ENCODE measurements around the gene C11orf24.

C11orf24 gene

DNA sequence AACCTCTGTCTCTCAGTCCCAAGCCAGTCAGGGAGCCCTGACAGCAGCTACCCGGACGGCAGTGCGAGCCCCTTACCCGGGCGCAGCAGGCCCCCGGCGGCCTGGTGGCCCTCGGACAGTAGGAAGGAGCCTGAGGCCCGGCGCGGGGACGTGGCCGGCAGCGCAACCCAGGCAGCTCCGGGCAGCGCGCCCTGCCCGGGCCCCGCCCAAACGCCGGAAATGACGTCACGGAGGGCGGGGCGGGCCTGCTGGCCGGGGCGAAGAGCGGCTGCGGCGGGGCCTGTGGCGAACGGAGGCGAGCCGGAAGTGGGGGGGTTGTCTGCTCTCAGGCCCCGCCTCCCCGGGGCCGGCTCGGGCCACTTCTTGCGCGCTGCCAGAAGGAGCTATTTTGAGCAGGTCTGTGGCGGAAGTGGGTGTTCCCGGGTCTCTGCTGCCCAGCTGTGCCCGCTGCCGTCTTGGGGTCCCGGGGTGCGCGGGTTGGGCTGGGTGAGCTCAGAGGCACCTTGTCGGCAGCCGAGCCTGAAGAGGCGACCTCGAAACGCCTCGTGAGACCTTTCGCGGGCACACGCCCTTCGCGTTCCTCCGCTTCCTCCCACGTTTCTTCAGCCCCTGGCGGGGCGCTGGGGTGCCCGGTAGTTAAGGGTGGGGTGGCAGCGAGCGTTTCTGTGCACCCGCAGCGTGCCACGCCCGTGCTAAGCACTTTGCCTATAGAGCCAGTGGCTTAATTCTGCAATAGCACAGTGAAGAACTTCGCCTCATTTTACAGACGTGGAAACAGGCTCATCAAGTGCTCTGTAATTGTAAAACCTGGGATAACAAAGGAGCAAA is at the start of gene C11orf24:
Gene C11orf24 (minus strand): TSS at position 193 of the 828 bp plus-strand sequence. CDS start 8,206 bp downstream, outside the sequence.
- peak within 1 kb of the TSS; percentile 81 to 93 (median 88) for H3K9ac ChIP-seq (ENCODE audit: low read length in 5 of 5)
- H3K27me3 ChIP-seq (ENCODE audit: control insufficient read depth in 5 of 5, insufficient read depth in 4 of 5, low read length in 5 of 5), result no peaks in the 10 kb centered on the region
- peaks cover 0 to 12% (median 12%) of the 10 kb centered on the region in 5 donors for H3K36me3 ChIP-seq (ENCODE audit: control insufficient read depth in 5 of 5, insufficient read depth in 5 of 5, low read length in 5 of 5)
- H3K4me1 ChIP-seq (ENCODE audit: control insufficient read depth in 5 of 5, insufficient read depth in 5 of 5, low read length in 5 of 5), result peaks cover 7 to 44% (median 39%) of the 10 kb centered on the region in 5 donors
- H3K27ac ChIP-seq (ENCODE audit: low read depth, low read length), result peak within 1 kb of the TSS; percentile 92
- peak within 1 kb of the TSS; percentile 85 to 90 (median 86) for H3K4me3 ChIP-seq (ENCODE audit: low read depth in 1 of 5, low read length in 5 of 5)
- no peaks in the 10 kb centered on the region for H3K9me3 ChIP-seq (ENCODE audit: control insufficient read depth in 5 of 5, low read length in 5 of 5)

GRCh38 chr11:68317147-68317785 is 45.5 kb upstream of the C11orf24 start:
- Histone ChIP-seq H3K9ac (ENCODE audit: low read length in 5 of 5) (peak overlapping the region in 3 of 5 donors; percentile 21 to 48 (median 41)), H3K27me3 (ENCODE audit: control insufficient read depth in 5 of 5, insufficient read depth in 4 of 5, low read length in 5 of 5) (no peaks in the 10 kb centered on the region), H3K27ac (ENCODE audit: low read depth, low read length) (peak overlapping the region; percentile 86), H3K4me1 (ENCODE audit: control insufficient read depth in 5 of 5, insufficient read depth in 5 of 5, low read length in 5 of 5) (peaks cover 21 to 63% (median 57%) of the 10 kb centered on the region in 5 donors), H3K36me3 (ENCODE audit: control insufficient read depth in 5 of 5, insufficient read depth in 5 of 5, low read length in 5 of 5) (no peaks in the 10 kb centered on the region), H3K4me3 (ENCODE audit: low read depth in 1 of 5, low read length in 5 of 5) (peak overlapping the region in 3 of 5 donors; percentile 11 to 26 (median 23)), H3K9me3 (ENCODE audit: control insufficient read depth in 5 of 5, low read length in 5 of 5) (no peaks in the 10 kb centered on the region)

GRCh38 chr11:68315171-68315920 is 43.6 kb upstream of the C11orf24 start:
- Histone ChIP-seq H3K27me3 (ENCODE audit: control insufficient read depth in 5 of 5, insufficient read depth in 4 of 5, low read length in 5 of 5) (no peaks in the 10 kb centered on the region), H3K36me3 (ENCODE audit: control insufficient read depth in 5 of 5, insufficient read depth in 5 of 5, low read length in 5 of 5) (no peaks in the 10 kb centered on the region), H3K9me3 (ENCODE audit: control insufficient read depth in 5 of 5, low read length in 5 of 5) (no peaks in the 10 kb centered on the region), H3K4me3 (ENCODE audit: low read depth in 1 of 5, low read length in 5 of 5) (peak overlapping the region; percentile 71 to 85 (median 79)), H3K9ac (ENCODE audit: low read length in 5 of 5) (peak overlapping the region in 4 of 5 donors; percentile 42 to 87 (median 45)), H3K27ac (ENCODE audit: low read depth, low read length) (peak overlapping the region; percentile 86), H3K4me1 (ENCODE audit: control insufficient read depth in 5 of 5, insufficient read depth in 5 of 5, low read length in 5 of 5) (peaks cover 20 to 67% (median 59%) of the 10 kb centered on the region in 5 donors)

GRCh38 chr11:68314203-68315170 is 42.7 kb upstream of the C11orf24 start:
- Histone ChIP-seq H3K9me3 (ENCODE audit: control insufficient read depth in 5 of 5, low read length in 5 of 5) (no peaks in the 10 kb centered on the region), H3K36me3 (ENCODE audit: control insufficient read depth in 5 of 5, insufficient read depth in 5 of 5, low read length in 5 of 5) (no peaks in the 10 kb centered on the region), H3K27ac (ENCODE audit: low read depth, low read length) (peak overlapping the region; percentile 86), H3K9ac (ENCODE audit: low read length in 5 of 5) (peak overlapping the region; percentile 42 to 87 (median 76)), H3K4me1 (ENCODE audit: control insufficient read depth in 5 of 5, insufficient read depth in 5 of 5, low read length in 5 of 5) (peaks cover 20 to 67% (median 59%) of the 10 kb centered on the region in 5 donors), H3K27me3 (ENCODE audit: control insufficient read depth in 5 of 5, insufficient read depth in 4 of 5, low read length in 5 of 5) (no peaks in the 10 kb centered on the region), H3K4me3 (ENCODE audit: low read depth in 1 of 5, low read length in 5 of 5) (peak overlapping the region; percentile 71 to 85 (median 79))

- peak overlapping the region; percentile 42 to 87 (median 76) for H3K9ac ChIP-seq (ENCODE audit: low read length in 5 of 5)
- peak overlapping the region; percentile 71 to 85 (median 79) for H3K4me3 ChIP-seq (ENCODE audit: low read depth in 1 of 5, low read length in 5 of 5)
- H3K27me3 ChIP-seq (ENCODE audit: control insufficient read depth in 5 of 5, insufficient read depth in 4 of 5, low read length in 5 of 5), result no peaks in the 10 kb centered on the region
- peak overlapping the region; percentile 86 for H3K27ac ChIP-seq (ENCODE audit: low read depth, low read length)
- no peaks in the 10 kb centered on the region for H3K36me3 ChIP-seq (ENCODE audit: control insufficient read depth in 5 of 5, insufficient read depth in 5 of 5, low read length in 5 of 5)
- peaks cover 20 to 66% (median 59%) of the 10 kb centered on the region in 5 donors for H3K4me1 ChIP-seq (ENCODE audit: control insufficient read depth in 5 of 5, insufficient read depth in 5 of 5, low read length in 5 of 5)
- H3K9me3 ChIP-seq (ENCODE audit: control insufficient read depth in 5 of 5, low read length in 5 of 5), result no peaks in the 10 kb centered on the region
Observed at GRCh38 chr11:68313574-68314202, 41.9 kb upstream of the C11orf24 start.

DNA sequence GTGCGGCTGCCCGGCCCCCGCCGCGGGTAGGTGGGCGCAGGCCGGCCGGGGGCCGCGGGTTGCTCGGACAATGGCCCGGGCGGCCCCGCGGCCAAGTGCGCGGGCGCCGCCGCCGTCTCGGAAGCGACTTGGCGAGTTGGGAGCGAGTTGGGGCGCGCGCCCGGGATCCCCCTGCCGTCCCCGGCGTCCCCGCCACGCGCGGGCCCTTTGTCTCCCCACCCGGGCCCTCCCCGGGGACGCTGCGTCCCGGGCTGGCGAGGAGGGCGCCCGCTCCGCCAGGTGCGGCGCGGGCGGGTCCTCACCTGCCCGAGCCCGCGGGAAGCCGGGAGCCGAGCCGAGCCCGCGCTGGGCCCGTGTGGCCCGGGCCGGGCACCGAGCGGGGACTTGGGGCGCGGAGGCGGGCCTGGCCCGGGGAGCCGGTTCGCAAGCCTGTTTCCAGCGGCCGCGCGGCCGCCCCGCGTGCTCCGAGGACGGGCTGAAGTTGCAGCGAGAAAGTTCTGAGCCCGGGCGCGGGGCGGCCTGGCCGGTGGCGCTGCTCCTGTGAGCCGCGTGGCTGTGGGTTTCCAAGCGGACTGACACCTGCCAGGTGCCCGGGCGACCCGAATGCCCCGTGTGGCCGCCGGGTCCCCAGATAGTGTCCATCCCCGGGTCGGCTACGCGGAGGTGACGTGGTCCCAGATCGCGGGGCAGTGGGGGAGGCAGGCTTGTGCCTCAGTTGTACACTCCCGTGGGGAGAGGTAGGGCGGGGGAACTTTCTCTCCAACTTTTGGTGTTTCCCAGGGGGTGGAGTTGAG is 41.2 kb upstream of the C11orf24 start:
- Histone ChIP-seq H3K36me3 (ENCODE audit: control insufficient read depth in 5 of 5, insufficient read depth in 5 of 5, low read length in 5 of 5) (no peaks in the 10 kb centered on the region), H3K4me3 (ENCODE audit: low read depth in 1 of 5, low read length in 5 of 5) (peak overlapping the region; percentile 71 to 85 (median 79)), H3K27me3 (ENCODE audit: control insufficient read depth in 5 of 5, insufficient read depth in 4 of 5, low read length in 5 of 5) (no peaks in the 10 kb centered on the region), H3K9me3 (ENCODE audit: control insufficient read depth in 5 of 5, low read length in 5 of 5) (no peaks in the 10 kb centered on the region), H3K4me1 (ENCODE audit: control insufficient read depth in 5 of 5, insufficient read depth in 5 of 5, low read length in 5 of 5) (peaks cover 20 to 68% (median 65%) of the 10 kb centered on the region in 5 donors), H3K27ac (ENCODE audit: low read depth, low read length) (peak overlapping the region; percentile 86), H3K9ac (ENCODE audit: low read length in 5 of 5) (peak overlapping the region; percentile 42 to 87 (median 76))

DNA sequence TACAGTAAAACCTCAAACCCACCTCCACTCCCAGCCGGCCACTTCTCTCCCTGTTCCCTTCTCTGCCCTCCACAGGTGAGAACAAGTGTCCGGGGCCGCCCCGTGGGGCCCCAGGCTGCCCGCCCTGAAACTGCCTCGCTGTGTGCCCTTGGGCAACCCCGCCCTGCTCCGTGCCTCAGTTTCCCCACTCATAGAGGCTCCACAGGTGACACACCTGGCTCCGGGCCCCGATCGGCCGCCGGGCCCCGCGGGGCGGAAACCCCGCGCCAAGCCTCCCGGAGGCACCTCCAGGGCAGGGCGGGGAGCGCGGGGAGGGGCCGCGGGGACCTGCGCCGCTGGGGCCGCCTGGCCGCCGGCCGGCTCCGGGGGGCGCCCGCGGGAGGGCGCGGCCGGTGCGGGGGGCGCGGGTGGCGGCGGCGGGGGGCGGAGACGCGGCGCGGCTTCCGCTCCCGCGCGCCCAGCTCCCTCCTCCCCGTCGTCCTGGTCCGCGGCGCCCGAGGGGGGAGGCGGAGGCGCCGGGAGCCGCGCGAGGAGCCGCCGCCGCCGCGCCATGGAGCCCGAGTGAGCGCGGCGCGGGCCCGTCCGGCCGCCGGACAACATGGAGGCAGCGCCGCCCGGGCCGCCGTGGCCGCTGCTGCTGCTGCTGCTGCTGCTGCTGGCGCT is 40.5 kb upstream of the C11orf24 start, which contains the start of gene LRP5:
Gene LRP5 (plus strand): TSS at position 475 of the 663 bp plus-strand sequence. CDS start 124 bp downstream, at position 599.
- Histone ChIP-seq H3K4me3 (ENCODE audit: low read depth in 1 of 5, low read length in 5 of 5) (peak within 1 kb of the TSS; percentile 71 to 85 (median 79)), H3K9me3 (ENCODE audit: control insufficient read depth in 5 of 5, low read length in 5 of 5) (no peaks in the 10 kb centered on the region), H3K27me3 (ENCODE audit: control insufficient read depth in 5 of 5, insufficient read depth in 4 of 5, low read length in 5 of 5) (no peaks in the 10 kb centered on the region), H3K36me3 (ENCODE audit: control insufficient read depth in 5 of 5, insufficient read depth in 5 of 5, low read length in 5 of 5) (no peaks in the 10 kb centered on the region), H3K9ac (ENCODE audit: low read length in 5 of 5) (peak within 1 kb of the TSS; percentile 42 to 87 (median 76)), H3K27ac (ENCODE audit: low read depth, low read length) (peak within 1 kb of the TSS; percentile 86), H3K4me1 (ENCODE audit: control insufficient read depth in 5 of 5, insufficient read depth in 5 of 5, low read length in 5 of 5) (peaks cover 20 to 66% (median 60%) of the 10 kb centered on the region in 5 donors)
